HG02642 (cell line): ENCODE results near the gene SCN4B.

Experiments used
- ATAC-seq: cut with Tn5 transposase; IDR thresholded peaks from one replicate; pipeline ENCODE4 v1.9.1; 2021; ENCODE audit warnings: mild to moderate bottlenecking; ENCODE audit not compliant: unreplicated experiment, poor library complexity

SCN4B gene

GRCh38 chr11:118136341-118136740 lies 16.3 kb downstream of the SCN4B start:
- ATAC-seq = no peak

GRCh38 chr11:118135796-118136165 lies 16.8 kb downstream of the SCN4B start:
- no peak for ATAC-seq

- ATAC-seq = no peak
Measured at GRCh38 chr11:118135051-118135795, 17.4 kb downstream of the SCN4B start.

- ATAC-seq = no peak
Measured at GRCh38 chr11:118133816-118134215, 18.8 kb downstream of the SCN4B start.

- ATAC-seq = no peak
Measured at GRCh38 chr11:118132385-118133151, 20.1 kb downstream of the SCN4B start.

GRCh38 chr11:118129471-118130172 lies 23.0 kb downstream of the SCN4B start:
- no peak for ATAC-seq

- ATAC-seq = no peak
Measured at GRCh38 chr11:118128721-118129470, 23.7 kb downstream of the SCN4B start.

GRCh38 chr11:118128310-118128709 lies 24.3 kb downstream of the SCN4B start:
- no peak for ATAC-seq

GRCh38 chr11:118126082-118126838 lies 26.4 kb downstream of the SCN4B start:
- ATAC-seq = no peak

GRCh38 chr11:118124929-118125535 lies 27.6 kb downstream of the SCN4B start:
- ATAC-seq = no peak

- no peak for ATAC-seq
Measured at GRCh38 chr11:118120793-118121192, 31.8 kb downstream of the SCN4B start.

- no peak for ATAC-seq
Measured at GRCh38 chr11:118117790-118118601, 34.6 kb downstream of the SCN4B start.

- ATAC-seq = no peak
Measured at GRCh38 chr11:118115048-118115447, 37.6 kb downstream of the SCN4B start.

GRCh38 chr11:118114266-118114665 lies 38.4 kb downstream of the SCN4B start:
- no peak for ATAC-seq

- ATAC-seq = no peak
Measured at GRCh38 chr11:118112711-118113430, 39.8 kb downstream of the SCN4B start.

- ATAC-seq = no peak
Measured at GRCh38 chr11:118111744-118112035, 40.9 kb downstream of the SCN4B start.

GRCh38 chr11:118111019-118111743 lies 41.4 kb downstream of the SCN4B start:
- ATAC-seq = no peak
